Astrocyte (in vitro differentiated cells and primary cell): ENCODE data around the gene GLUL.

Experiments used
- EZH2 ChIP-seq: IDR thresholded peaks from 2 replicates; pipeline ENCODE4 v1.6.1; 2012; ENCODE audit warnings: mild to moderate bottlenecking, low read length, inconsistent platforms; ENCODE audit not compliant: insufficient read depth
- TF ChIP-seq, protein P1 (sequence below): IDR thresholded peaks from 2 replicates; pipeline ENCODE4 v1.5.1; 2011; ENCODE audit warnings: low read depth, mild to moderate bottlenecking, inconsistent platforms, low read length, moderate library complexity; ENCODE audit not compliant: insufficient read depth

DNA sequence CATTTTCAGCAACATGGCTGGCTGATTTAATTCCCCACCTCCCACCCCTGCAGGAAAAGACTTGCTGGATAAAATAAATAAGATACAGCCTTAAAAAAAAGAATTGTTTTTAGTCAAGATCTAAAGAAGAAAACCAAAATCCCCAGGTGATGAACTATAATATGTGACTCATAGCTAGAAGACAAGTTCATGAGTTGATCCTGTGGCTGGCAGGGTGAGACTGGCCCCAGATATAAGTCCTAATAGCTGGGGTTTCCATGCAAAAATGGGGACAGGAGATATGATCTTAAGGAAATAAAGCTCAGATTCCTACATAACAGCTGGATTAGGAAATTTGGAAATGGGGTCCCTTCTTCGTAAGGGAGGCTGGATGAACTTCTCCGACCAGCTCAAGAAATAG is 36.5 kb upstream of the GLUL start:
- TF ChIP-seq, protein P1, sequence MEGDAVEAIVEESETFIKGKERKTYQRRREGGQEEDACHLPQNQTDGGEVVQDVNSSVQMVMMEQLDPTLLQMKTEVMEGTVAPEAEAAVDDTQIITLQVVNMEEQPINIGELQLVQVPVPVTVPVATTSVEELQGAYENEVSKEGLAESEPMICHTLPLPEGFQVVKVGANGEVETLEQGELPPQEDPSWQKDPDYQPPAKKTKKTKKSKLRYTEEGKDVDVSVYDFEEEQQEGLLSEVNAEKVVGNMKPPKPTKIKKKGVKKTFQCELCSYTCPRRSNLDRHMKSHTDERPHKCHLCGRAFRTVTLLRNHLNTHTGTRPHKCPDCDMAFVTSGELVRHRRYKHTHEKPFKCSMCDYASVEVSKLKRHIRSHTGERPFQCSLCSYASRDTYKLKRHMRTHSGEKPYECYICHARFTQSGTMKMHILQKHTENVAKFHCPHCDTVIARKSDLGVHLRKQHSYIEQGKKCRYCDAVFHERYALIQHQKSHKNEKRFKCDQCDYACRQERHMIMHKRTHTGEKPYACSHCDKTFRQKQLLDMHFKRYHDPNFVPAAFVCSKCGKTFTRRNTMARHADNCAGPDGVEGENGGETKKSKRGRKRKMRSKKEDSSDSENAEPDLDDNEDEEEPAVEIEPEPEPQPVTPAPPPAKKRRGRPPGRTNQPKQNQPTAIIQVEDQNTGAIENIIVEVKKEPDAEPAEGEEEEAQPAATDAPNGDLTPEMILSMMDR: no peak
- no peak for TF ChIP-seq EZH2
